H9 (cell line): Measurements from ENCODE around the gene ACTN2. TPM values are rescaled to one million over a fixed set of nuclear protein-coding genes. Genes with fewer than 3 reads are reported as not detected.

Source experiments
- DNase-seq: peaks from one replicate; pipeline ENCODE4 v3.0.0-alpha.2; 2017
- H2AFZ ChIP-seq: one replicate; pipeline ENCODE4 v1.6.1; 2013; ENCODE audit warnings: mild to moderate bottlenecking, low read length, control low read depth, moderate library complexity
- H2AK5ac ChIP-seq: 2 replicates; pipeline ENCODE4 v1.6.1; 2013; ENCODE audit warnings: low read length, control low read depth, mixed read lengths; ENCODE audit not compliant: insufficient read length
- H2BK120ac ChIP-seq: one replicate; pipeline ENCODE4 v1.6.1; 2013; ENCODE audit warnings: low read depth, mild to moderate bottlenecking, low read length, control low read depth, inconsistent platforms; ENCODE audit not compliant: poor library complexity, severe bottlenecking
- H2BK12ac ChIP-seq: 2 replicates; pipeline ENCODE4 v1.6.1; 2013; ENCODE audit warnings: low read length, control low read depth, mixed read lengths, low read depth; ENCODE audit not compliant: insufficient read length
- H2BK15ac ChIP-seq: 2 replicates; pipeline ENCODE4 v1.6.1; 2013; ENCODE audit warnings: low read depth, low read length, control low read depth
- H2BK20ac ChIP-seq: one replicate; pipeline ENCODE4 v1.6.1; 2013; ENCODE audit warnings: low read depth, mild to moderate bottlenecking, low read length, control low read depth, inconsistent platforms; ENCODE audit not compliant: poor library complexity, severe bottlenecking
- H2BK5ac ChIP-seq: 2 replicates; pipeline ENCODE4 v1.6.1; 2013; ENCODE audit warnings: low read length, control low read depth, mixed read lengths; ENCODE audit not compliant: insufficient read length
- H3K14ac ChIP-seq: 2 replicates; pipeline ENCODE4 v1.6.1; 2013; ENCODE audit warnings: low read length, control low read depth; ENCODE audit not compliant: insufficient read depth
- H3K18ac ChIP-seq: 2 replicates; pipeline ENCODE4 v1.6.1; 2013; ENCODE audit warnings: low read depth, mild to moderate bottlenecking, mixed read lengths, low read length, control low read depth; ENCODE audit not compliant: insufficient read length
- H3K23ac ChIP-seq: 2 replicates; pipeline ENCODE4 v1.6.1; 2013; ENCODE audit warnings: low read length, control low read depth, mixed read lengths, low read depth; ENCODE audit not compliant: insufficient read length
- H3K23me2 ChIP-seq: 2 replicates; pipeline ENCODE4 v1.6.1; 2013; ENCODE audit warnings: low read depth, mild to moderate bottlenecking, mixed read lengths, low read length, control low read depth; ENCODE audit not compliant: insufficient read length, poor library complexity, severe bottlenecking
- H3K27ac ChIP-seq: 2 replicates; pipeline ENCODE4 v1.5.1; 2013; ENCODE audit warnings: low read length, control low read depth, mixed read lengths, low read depth; ENCODE audit not compliant: insufficient read length
- H3K27me3 ChIP-seq: 2 replicates; pipeline ENCODE4 v1.6.1; 2013; ENCODE audit warnings: low read length, control low read depth, inconsistent platforms; ENCODE audit not compliant: insufficient read depth
- H3K4ac ChIP-seq: 2 replicates; pipeline ENCODE4 v1.6.1; 2013; ENCODE audit warnings: low read depth, mild to moderate bottlenecking, control low read depth, inconsistent platforms, low read length, moderate library complexity
- H3K4me1 ChIP-seq: 2 replicates; pipeline ENCODE4 v1.6.1; 2013; ENCODE audit warnings: low read length, control low read depth, inconsistent platforms; ENCODE audit not compliant: insufficient read depth
- H3K4me2 ChIP-seq: 2 replicates; pipeline ENCODE4 v1.6.1; 2013; ENCODE audit warnings: low read length, control low read depth, mixed read lengths; ENCODE audit not compliant: insufficient read length, insufficient read depth
- H3K56ac ChIP-seq: 2 replicates; pipeline ENCODE4 v1.6.1; 2013; ENCODE audit warnings: low read depth, mild to moderate bottlenecking, mixed read lengths, low read length, control low read depth; ENCODE audit not compliant: insufficient read length
- H3K79me1 ChIP-seq: 2 replicates; pipeline ENCODE4 v1.6.1; 2013; ENCODE audit warnings: low read depth, mild to moderate bottlenecking, moderate library complexity, low read length, control low read depth, inconsistent platforms; ENCODE audit not compliant: insufficient read depth, poor library complexity, severe bottlenecking
- H3K79me2 ChIP-seq: 2 replicates; pipeline ENCODE4 v1.6.1; 2013; ENCODE audit warnings: low read length, control low read depth, inconsistent platforms; ENCODE audit not compliant: insufficient read depth
- H3K9ac ChIP-seq: 2 replicates; pipeline ENCODE4 v1.6.1; 2013; ENCODE audit warnings: low read length, control low read depth, mixed read lengths; ENCODE audit not compliant: insufficient read length; ENCODE audit errors: extremely low read depth
- H3K9me3 ChIP-seq: one replicate; pipeline ENCODE4 v1.6.1; 2013; ENCODE audit warnings: low read depth, low read length, inconsistent platforms; ENCODE audit not compliant: control insufficient read depth
- H3T11ph ChIP-seq: one replicate; pipeline ENCODE4 v1.6.1; 2013; ENCODE audit warnings: mild to moderate bottlenecking, low read length, control low read depth, inconsistent platforms
- H4K20me1 ChIP-seq: one replicate; pipeline ENCODE4 v1.6.1; 2013; ENCODE audit not compliant: control insufficient read depth, insufficient read length, insufficient read depth
- H4K5ac ChIP-seq: 2 replicates; pipeline ENCODE4 v1.6.1; 2013; ENCODE audit warnings: low read depth, mild to moderate bottlenecking, mixed read lengths, low read length, control low read depth; ENCODE audit not compliant: insufficient read length
- H4K8ac ChIP-seq: replicated peaks from 2 replicates; pipeline ENCODE4 v1.6.1; 2013; ENCODE audit warnings: low read length, control low read depth, mixed read lengths, low read depth; ENCODE audit not compliant: insufficient read length
- H4K91ac ChIP-seq: 2 replicates; pipeline ENCODE4 v1.6.1; 2013; ENCODE audit warnings: low read depth, mild to moderate bottlenecking, moderate library complexity, mixed read lengths, low read length, control low read depth; ENCODE audit not compliant: insufficient read length
- H3K27ac Mint-ChIP-seq, 3 experiments: 2 replicates in 2 of 3; 3 replicates in 1 of 3; pipeline ENCODE4 v1.8.0; 2020 to 2021; ENCODE audit warnings: mixed read lengths in 3 of 3, mild to moderate bottlenecking in 1 of 3, moderate library complexity in 1 of 3
- H3K27me3 Mint-ChIP-seq: 2 replicates; pipeline ENCODE4 v1.8.0; 2021; ENCODE audit warnings: low read depth, mild to moderate bottlenecking, moderate library complexity, mixed read lengths
- H3K36me3 Mint-ChIP-seq, 3 experiments: 2 replicates in 2 of 3; 3 replicates in 1 of 3; pipeline ENCODE4 v1.8.0; 2020 to 2021; ENCODE audit warnings: low read depth in 3 of 3, mixed read lengths in 3 of 3; ENCODE audit not compliant: insufficient read depth in 1 of 3
- H3K4me1 Mint-ChIP-seq, 2 experiments: 2 replicates each; pipeline ENCODE4 v1.8.0; 2020; ENCODE audit warnings: mixed read lengths in 2 of 2
- H3K4me3 Mint-ChIP-seq, 2 experiments: 2 replicates in 1 of 2; 3 replicates in 1 of 2; pipeline ENCODE4 v1.8.0; 2020 to 2021; ENCODE audit warnings: mild to moderate bottlenecking in 2 of 2, mixed read lengths in 2 of 2, moderate library complexity in 1 of 2
- H3K9me3 Mint-ChIP-seq, 2 experiments: 2 replicates in 1 of 2; 3 replicates in 1 of 2; pipeline ENCODE4 v1.8.0; 2020; ENCODE audit warnings: mild to moderate bottlenecking in 2 of 2, mixed read lengths in 2 of 2, moderate library complexity in 1 of 2
- WGBS: extraction: QIAGEN DNeasy Blood & Tissue Kit; methylation state at CpG from one replicate; pipeline ENCODE4 v1.1.7; 2013; ENCODE audit warnings: missing lambda C conversion rate, low lambda C conversion rate, mixed read lengths; ENCODE audit not compliant: insufficient read length; ENCODE audit errors: extremely low coverage; 5-methylcytosine and 5-hydroxymethylcytosine counted together
- total RNA-seq: library from RNA; stranded (reverse); gene quantifications from 2 replicates; pipeline ENCODE4 v1.2.1, GENCODE V29; 2021
- TF ChIP-seq, protein P1 (sequence below): fragments of 200-600 bp; sonication (generic); conservative IDR thresholded peaks from 3 replicates; pipeline ENCODE4 v1.8.0; 2021; ENCODE audit warnings: antibody characterized with exemption, mild to moderate bottlenecking

The ACTN2 gene
- total RNA-seq, 1 experiment from 2014 or later = 2.3 TPM

DNA sequence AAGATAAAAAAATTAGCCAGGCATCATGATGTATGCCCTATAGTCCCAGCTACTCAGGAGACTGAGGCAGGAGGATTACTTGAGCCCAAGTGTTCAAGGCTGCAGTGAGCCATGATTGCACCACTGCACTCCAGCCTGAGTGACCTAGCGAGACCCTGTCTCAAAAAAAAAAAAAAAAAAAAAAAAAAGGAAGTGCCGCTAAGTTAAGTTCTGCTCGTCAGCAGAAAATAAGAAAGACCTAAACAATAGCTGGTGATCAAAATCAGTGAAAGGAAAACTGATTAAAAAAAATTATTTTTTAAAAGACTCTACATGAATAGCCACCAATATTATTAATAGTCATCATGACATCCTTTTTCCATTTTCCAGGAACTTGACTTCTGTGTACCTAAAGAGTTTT lies 64.6 kb downstream of the ACTN2 start:
- H4K8ac ChIP-seq = no peak overlapping the region
- no peaks in the 10 kb centered on the region for H3K79me1 ChIP-seq
- H3K14ac ChIP-seq = no peak overlapping the region
- no peak overlapping the region for H3K4ac ChIP-seq
- H3K23ac ChIP-seq = no peak overlapping the region
- no peak overlapping the region for H3T11ph ChIP-seq
- H3K27ac ChIP-seq = no peak overlapping the region
- no peak overlapping the region for H4K91ac ChIP-seq
- no peaks in the 10 kb centered on the region for H4K20me1 ChIP-seq
- Mint-ChIP-seq H3K9me3 (no peaks in the 10 kb centered on the region), H3K27me3 (no peaks in the 10 kb centered on the region), H3K4me3 (no peak overlapping the region), H3K27ac (no peak overlapping the region), H3K36me3 (peaks cover 0 to 8% (median 6%) of the 10 kb centered on the region in 3 experiments; a peak in 3 of 7 replicates), H3K4me1 (peaks cover 0 to 2% of the 10 kb centered on the region in 2 experiments; a peak in 1 of 4 replicates)
- no peak overlapping the region for H2BK20ac ChIP-seq
- H2BK5ac ChIP-seq = no peak overlapping the region
- H3K27me3 ChIP-seq = no peaks in the 10 kb centered on the region
- no peak overlapping the region for H3K56ac ChIP-seq
- H2BK12ac ChIP-seq = no peak overlapping the region
- no peak overlapping the region for H3K18ac ChIP-seq
- H2BK15ac ChIP-seq = no peak overlapping the region
- no peak overlapping the region for H2AK5ac ChIP-seq
- H3K23me2 ChIP-seq = no peaks in the 10 kb centered on the region
- H3K9ac ChIP-seq = no peak overlapping the region
- H3K79me2 ChIP-seq = no peaks in the 10 kb centered on the region
- DNase-seq = no peak
- no peak overlapping the region for H3K4me2 ChIP-seq
- no CpG with 5 or more reads among the region's 3 CpGs for WGBS
- no peaks in the 10 kb centered on the region for H3K9me3 ChIP-seq
- no peaks in the 10 kb centered on the region for H3K4me1 ChIP-seq
- H2BK120ac ChIP-seq = no peak overlapping the region
- TF ChIP-seq, protein P1, sequence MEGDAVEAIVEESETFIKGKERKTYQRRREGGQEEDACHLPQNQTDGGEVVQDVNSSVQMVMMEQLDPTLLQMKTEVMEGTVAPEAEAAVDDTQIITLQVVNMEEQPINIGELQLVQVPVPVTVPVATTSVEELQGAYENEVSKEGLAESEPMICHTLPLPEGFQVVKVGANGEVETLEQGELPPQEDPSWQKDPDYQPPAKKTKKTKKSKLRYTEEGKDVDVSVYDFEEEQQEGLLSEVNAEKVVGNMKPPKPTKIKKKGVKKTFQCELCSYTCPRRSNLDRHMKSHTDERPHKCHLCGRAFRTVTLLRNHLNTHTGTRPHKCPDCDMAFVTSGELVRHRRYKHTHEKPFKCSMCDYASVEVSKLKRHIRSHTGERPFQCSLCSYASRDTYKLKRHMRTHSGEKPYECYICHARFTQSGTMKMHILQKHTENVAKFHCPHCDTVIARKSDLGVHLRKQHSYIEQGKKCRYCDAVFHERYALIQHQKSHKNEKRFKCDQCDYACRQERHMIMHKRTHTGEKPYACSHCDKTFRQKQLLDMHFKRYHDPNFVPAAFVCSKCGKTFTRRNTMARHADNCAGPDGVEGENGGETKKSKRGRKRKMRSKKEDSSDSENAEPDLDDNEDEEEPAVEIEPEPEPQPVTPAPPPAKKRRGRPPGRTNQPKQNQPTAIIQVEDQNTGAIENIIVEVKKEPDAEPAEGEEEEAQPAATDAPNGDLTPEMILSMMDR = no peak
- H2AFZ ChIP-seq = no peak overlapping the region
- no peak overlapping the region for H4K5ac ChIP-seq
